Measurements from ENCODE around the gene FGD4. TPM values are rescaled to one million over a fixed set of nuclear protein-coding genes. Genes with fewer than 3 reads are reported as not detected.

FGD4 gene
- total and polyA plus RNA-seq, 9 of the 15 experiments (the other 6 are each of a cell fraction or from before 2014, with no cell fraction given): 0.05 to 0.51 (median 0.27) TPM

DNA sequence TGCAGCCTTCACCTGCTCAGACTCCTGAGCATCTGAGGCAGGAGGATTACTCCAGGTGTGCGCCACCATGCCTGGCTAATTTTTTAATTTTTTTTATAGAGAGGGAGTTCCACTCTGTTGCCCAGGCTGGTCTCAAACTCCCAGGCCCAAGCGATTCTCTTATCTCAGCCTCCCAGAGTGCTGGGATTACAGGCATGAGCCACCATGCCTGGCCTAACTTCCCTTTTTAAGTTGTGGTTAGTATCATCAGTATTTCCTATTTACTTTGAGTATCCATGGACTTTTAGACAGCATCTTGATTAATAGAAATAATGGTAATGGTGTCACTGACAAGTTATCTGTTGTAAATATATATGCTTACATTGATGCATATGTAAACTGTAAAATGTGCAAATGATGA is 116.9 kb downstream of the FGD4 start (continued):
- TF ChIP-seq, protein P1, sequence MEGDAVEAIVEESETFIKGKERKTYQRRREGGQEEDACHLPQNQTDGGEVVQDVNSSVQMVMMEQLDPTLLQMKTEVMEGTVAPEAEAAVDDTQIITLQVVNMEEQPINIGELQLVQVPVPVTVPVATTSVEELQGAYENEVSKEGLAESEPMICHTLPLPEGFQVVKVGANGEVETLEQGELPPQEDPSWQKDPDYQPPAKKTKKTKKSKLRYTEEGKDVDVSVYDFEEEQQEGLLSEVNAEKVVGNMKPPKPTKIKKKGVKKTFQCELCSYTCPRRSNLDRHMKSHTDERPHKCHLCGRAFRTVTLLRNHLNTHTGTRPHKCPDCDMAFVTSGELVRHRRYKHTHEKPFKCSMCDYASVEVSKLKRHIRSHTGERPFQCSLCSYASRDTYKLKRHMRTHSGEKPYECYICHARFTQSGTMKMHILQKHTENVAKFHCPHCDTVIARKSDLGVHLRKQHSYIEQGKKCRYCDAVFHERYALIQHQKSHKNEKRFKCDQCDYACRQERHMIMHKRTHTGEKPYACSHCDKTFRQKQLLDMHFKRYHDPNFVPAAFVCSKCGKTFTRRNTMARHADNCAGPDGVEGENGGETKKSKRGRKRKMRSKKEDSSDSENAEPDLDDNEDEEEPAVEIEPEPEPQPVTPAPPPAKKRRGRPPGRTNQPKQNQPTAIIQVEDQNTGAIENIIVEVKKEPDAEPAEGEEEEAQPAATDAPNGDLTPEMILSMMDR (IDR thresholded peaks at IDR 0.05 in 2 of 3, conservative IDR thresholded peaks at IDR 0.05 in 1 of 3; ENCODE audit: insufficient read depth in 2 of 3, low read depth in 1 of 3, low read length in 3 of 3): no peak
- TF ChIP-seq MAZ (CRISPR knock-in tag; conservative IDR thresholded peaks at IDR 0.05 in 1 of 2, IDR thresholded peaks at IDR 0.05 in 1 of 2) (no peak), ASH1L (IDR thresholded peaks at IDR 0.05; ENCODE audit: borderline replicate concordance, low read depth, partially characterized antibody) (no peak), ZNF436 (CRISPR knock-in tag; IDR thresholded peaks at IDR 0.05) (no peak), KAT8 (IDR thresholded peaks at IDR 0.05; ENCODE audit: low read depth) (no peak), GATAD2B (IDR thresholded peaks at IDR 0.05; ENCODE audit: borderline replicate concordance) (no peak), NCOA4 (IDR thresholded peaks at IDR 0.05; ENCODE audit: partially characterized antibody) (no peak), ZC3H11A (IDR thresholded peaks at IDR 0.05; ENCODE audit: low read depth, low read length) (no peak), ZNF766 (CRISPR knock-in tag; conservative IDR thresholded peaks at IDR 0.05) (no peak), ZNF239 (CRISPR knock-in tag; IDR thresholded peaks at IDR 0.05) (no peak), HDAC3 (IDR thresholded peaks at IDR 0.05; ENCODE audit: borderline replicate concordance, partially characterized antibody) (no peak), ZNF282 (CRISPR knock-in tag; IDR thresholded peaks at IDR 0.05) (no peak), E2F5 (CRISPR knock-in tag; IDR thresholded peaks at IDR 0.05) (no peak), TFAM (CRISPR knock-in tag; conservative IDR thresholded peaks at IDR 0.05) (no peak), ZNF217 (CRISPR knock-in tag; IDR thresholded peaks at IDR 0.05) (no peak)
- TF ChIP-seq, protein P2, sequence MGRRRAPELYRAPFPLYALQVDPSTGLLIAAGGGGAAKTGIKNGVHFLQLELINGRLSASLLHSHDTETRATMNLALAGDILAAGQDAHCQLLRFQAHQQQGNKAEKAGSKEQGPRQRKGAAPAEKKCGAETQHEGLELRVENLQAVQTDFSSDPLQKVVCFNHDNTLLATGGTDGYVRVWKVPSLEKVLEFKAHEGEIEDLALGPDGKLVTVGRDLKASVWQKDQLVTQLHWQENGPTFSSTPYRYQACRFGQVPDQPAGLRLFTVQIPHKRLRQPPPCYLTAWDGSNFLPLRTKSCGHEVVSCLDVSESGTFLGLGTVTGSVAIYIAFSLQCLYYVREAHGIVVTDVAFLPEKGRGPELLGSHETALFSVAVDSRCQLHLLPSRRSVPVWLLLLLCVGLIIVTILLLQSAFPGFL (CRISPR knock-in tag; IDR thresholded peaks at IDR 0.05): no peak

Data from K562 (cell line).